ENCODE measurements around the gene CHST12. TPM values are rescaled to one million over a fixed set of nuclear protein-coding genes. Genes with fewer than 3 reads are reported as not detected.
"Not testable (repeated sequence)": the region's sequence is repeated elsewhere in the genome, so short reads cannot be mapped to it uniquely, and the experiment has no call there.

CHST12 gene
- polyA plus RNA-seq, 1 donor from 2014 or later = 6.4 TPM

GRCh38 chr7:2384354-2385243, 18.8 kb upstream of the CHST12 start:
- no peak for TF ChIP-seq POLR2AphosphoS5 (IDR thresholded peaks at IDR 0.05)
- no peaks in the 10 kb centered on the region for H3K9me3 ChIP-seq (ENCODE audit: low read length)
- H3K36me3 ChIP-seq (ENCODE audit: insufficient read depth, low read length) = no peaks in the 10 kb centered on the region
- H3K9ac ChIP-seq (ENCODE audit: low read length) = no peak overlapping the region
- H3K4me3 ChIP-seq (ENCODE audit: low read length) = no peak overlapping the region
- no peaks in the 10 kb centered on the region for H3K9me2 ChIP-seq (ENCODE audit: insufficient read depth, low read length)
- no peak overlapping the region for H2AFZ ChIP-seq (ENCODE audit: low read depth, low read length)
- no peaks in the 10 kb centered on the region for H4K20me1 ChIP-seq (ENCODE audit: insufficient read depth)
- H3K27ac ChIP-seq (ENCODE audit: low read length) = no peak overlapping the region
- H3K4me2 ChIP-seq (ENCODE audit: low read length) = no peak overlapping the region
- no peaks in the 10 kb centered on the region for H3K27me3 ChIP-seq (ENCODE audit: insufficient read depth, low read depth, low read length)
- no peaks in the 10 kb centered on the region for H3K79me2 ChIP-seq (replicated peaks; ENCODE audit: insufficient read depth, low read length)
- H3F3A ChIP-seq (ENCODE audit: insufficient read depth, low read length, poor library complexity, severe bottlenecking) = no peaks in the 10 kb centered on the region

- H4K20me1 ChIP-seq (ENCODE audit: insufficient read depth); H3K27ac ChIP-seq (ENCODE audit: low read length); H3K9me2 ChIP-seq (ENCODE audit: insufficient read depth, low read length); H3K79me2 ChIP-seq (replicated peaks; ENCODE audit: insufficient read depth, low read length); H3F3A ChIP-seq (ENCODE audit: insufficient read depth, low read length, poor library complexity, severe bottlenecking); H3K36me3 ChIP-seq (ENCODE audit: insufficient read depth, low read length); H3K9me3 ChIP-seq (ENCODE audit: low read length); H3K4me3 ChIP-seq (ENCODE audit: low read length); H2AFZ ChIP-seq (ENCODE audit: low read depth, low read length); H3K4me2 ChIP-seq (ENCODE audit: low read length); H3K27me3 ChIP-seq (ENCODE audit: insufficient read depth, low read depth, low read length); H3K9ac ChIP-seq (ENCODE audit: low read length): not testable (repeated sequence)
These were observed 17.3 kb upstream of the CHST12 start for GRCh38 chr7:2386122-2386521.

GRCh38 chr7:2386964-2387669, 16.3 kb upstream of the CHST12 start:
- Histone ChIP-seq H3K4me3 (ENCODE audit: low read length) (no peak overlapping the region), H3K36me3 (ENCODE audit: insufficient read depth, low read length) (no peaks in the 10 kb centered on the region), H2AFZ (ENCODE audit: low read depth, low read length) (no peak overlapping the region), H3F3A (ENCODE audit: insufficient read depth, low read length, poor library complexity, severe bottlenecking) (no peaks in the 10 kb centered on the region), H3K27me3 (ENCODE audit: insufficient read depth, low read depth, low read length) (no peaks in the 10 kb centered on the region), H3K9me3 (ENCODE audit: low read length) (no peaks in the 10 kb centered on the region), H3K9ac (ENCODE audit: low read length) (no peak overlapping the region), H4K20me1 (ENCODE audit: insufficient read depth) (no peaks in the 10 kb centered on the region), H3K9me2 (ENCODE audit: insufficient read depth, low read length) (no peaks in the 10 kb centered on the region), H3K4me2 (ENCODE audit: low read length) (no peak overlapping the region), H3K27ac (ENCODE audit: low read length) (no peak overlapping the region), H3K79me2 (replicated peaks; ENCODE audit: insufficient read depth, low read length) (no peaks in the 10 kb centered on the region)
- TF ChIP-seq CTCF (IDR thresholded peaks at IDR 0.05; ENCODE audit: poor library complexity, severe bottlenecking) (no peak), POLR2AphosphoS5 (IDR thresholded peaks at IDR 0.05) (no peak), RAD21 (conservative IDR thresholded peaks at IDR 0.05) (no peak), SMC3 (conservative IDR thresholded peaks at IDR 0.05; ENCODE audit: poor library complexity) (no peak), EZH2 (IDR thresholded peaks at IDR 0.05; ENCODE audit: borderline replicate concordance, insufficient read depth, low read length, poor library complexity, severe bottlenecking) (no peak), REST (IDR thresholded peaks at IDR 0.05; ENCODE audit: borderline replicate concordance) (no peak), TAF1 (IDR thresholded peaks at IDR 0.05; ENCODE audit: low read depth) (no peak), MXI1 (conservative IDR thresholded peaks at IDR 0.05; ENCODE audit: poor library complexity, severe bottlenecking) (no peak), EP300 (conservative IDR thresholded peaks at IDR 0.05; ENCODE audit: poor library complexity, severe bottlenecking) (no peak)

Data from neural cell (in vitro differentiated cells).